Adrenal gland (tissue), 5 donors: Measurements from ENCODE around the gene TLE5.
A peak's percentile ranks its signal among the peaks of the same experiment; 100 is the strongest.

Experiments
- CTCF ChIP-seq, 6 experiments: fragments of 450-650 bp in 4 of 6; fragments of 200-600 bp in 2 of 6; sonication (generic) in 1 of 6; IDR thresholded peaks; 1 replicate in 5 of 6; 2 replicates in 1 of 6; pipeline versions ENCODE4 v1.5.1 to v1.8.0; 2016 to 2021; ENCODE audit warnings: antibody characterized with exemption in 6 of 6, mild to moderate bottlenecking in 2 of 6, moderate library complexity in 1 of 6
- POLR2A ChIP-seq, 2 donors: fragments of 450-650 bp; IDR thresholded peaks; one replicate each; pipeline ENCODE4 v1.6.1; 2017; ENCODE audit warnings: antibody characterized with exemption in 2 of 2, mild to moderate bottlenecking in 2 of 2, moderate library complexity in 1 of 2
- donor health status: DM: no; HTN: no; CAD: no.

- TF ChIP-seq CTCF (IDR thresholded peaks at IDR 0.05) (peak; percentile 68 to 82 (median 76)), POLR2A (IDR thresholded peaks at IDR 0.05) (no peak)
Measured at GRCh38 chr19:3108775-3109174, 46.5 kb upstream of the TLE5 start.
